ENCODE data around the gene UBE2M. TPM values are rescaled to one million over a fixed set of nuclear protein-coding genes. Genes with fewer than 3 reads are reported as not detected.

Gene UBE2M
- total and polyA plus RNA-seq, 10 donors = 19.1 to 66.9 (median 40.4) TPM

DNA sequence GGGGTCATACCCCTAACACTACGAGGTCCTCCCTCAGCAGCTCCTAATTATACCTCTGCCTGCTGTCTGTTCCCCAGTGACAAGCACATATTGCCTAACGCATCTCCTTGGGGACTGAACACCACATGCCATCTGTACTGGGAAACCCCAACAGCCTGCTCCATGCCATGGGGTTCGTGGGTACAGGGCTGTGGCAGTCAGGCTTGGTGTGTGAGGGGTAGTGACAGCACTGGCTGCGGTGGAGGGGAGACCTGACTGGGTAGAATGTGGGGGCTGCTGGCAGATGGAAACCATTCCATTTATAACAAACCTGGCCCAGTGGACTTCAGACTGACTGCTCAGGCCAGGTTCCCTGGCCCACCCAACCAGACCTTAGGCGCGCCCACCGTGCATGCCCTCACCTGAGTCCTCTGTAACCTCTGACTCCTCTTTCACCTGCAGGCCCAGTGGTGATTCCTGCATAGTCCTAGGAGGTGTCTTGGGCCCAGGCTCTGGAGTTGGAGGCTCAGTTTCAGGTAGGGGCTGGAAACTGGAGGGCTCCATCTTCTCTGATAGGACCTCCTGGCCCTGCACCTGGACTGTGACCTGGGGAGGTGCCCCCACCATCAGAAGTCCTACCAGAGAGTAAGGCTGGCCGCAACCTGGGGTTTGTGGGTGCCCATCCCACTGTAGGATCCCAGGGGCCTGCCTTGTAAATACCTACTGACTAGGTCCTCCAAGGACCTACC is 11.7 kb upstream of the UBE2M start:
- Histone ChIP-seq H3K36me3 (peaks cover 0 to 53% (median 22%) of the 10 kb centered on the region in 6 donors), H3K4me1 (peaks cover 7 to 38% (median 29%) of the 10 kb centered on the region in 6 donors), H3K4me3 (no peak overlapping the region), H3K27me3 (replicated peaks in 1 of 7) (no peaks in the 10 kb centered on the region), H3K27ac (no peak overlapping the region), H3K9me3 (no peaks in the 10 kb centered on the region)
- intact Hi-C loops (cut with DNase I; ENCODE audit: low total_unique reads) = no loop called here
- 88 to 92% (median 89%) methylated on average over 7 to 8 of the region's 8 CpGs for WGBS, 5 donors
- TF ChIP-seq POLR2A (IDR thresholded peaks at IDR 0.05) = no peak
- no peak for TF ChIP-seq POLR2AphosphoS5 (IDR thresholded peaks at IDR 0.05)
- no peak for TF ChIP-seq CTCF (IDR thresholded peaks at IDR 0.05 in 8 of 11, conservative IDR thresholded peaks at IDR 0.05 in 3 of 11)
- DNase-seq = peak; percentile 77

DNA sequence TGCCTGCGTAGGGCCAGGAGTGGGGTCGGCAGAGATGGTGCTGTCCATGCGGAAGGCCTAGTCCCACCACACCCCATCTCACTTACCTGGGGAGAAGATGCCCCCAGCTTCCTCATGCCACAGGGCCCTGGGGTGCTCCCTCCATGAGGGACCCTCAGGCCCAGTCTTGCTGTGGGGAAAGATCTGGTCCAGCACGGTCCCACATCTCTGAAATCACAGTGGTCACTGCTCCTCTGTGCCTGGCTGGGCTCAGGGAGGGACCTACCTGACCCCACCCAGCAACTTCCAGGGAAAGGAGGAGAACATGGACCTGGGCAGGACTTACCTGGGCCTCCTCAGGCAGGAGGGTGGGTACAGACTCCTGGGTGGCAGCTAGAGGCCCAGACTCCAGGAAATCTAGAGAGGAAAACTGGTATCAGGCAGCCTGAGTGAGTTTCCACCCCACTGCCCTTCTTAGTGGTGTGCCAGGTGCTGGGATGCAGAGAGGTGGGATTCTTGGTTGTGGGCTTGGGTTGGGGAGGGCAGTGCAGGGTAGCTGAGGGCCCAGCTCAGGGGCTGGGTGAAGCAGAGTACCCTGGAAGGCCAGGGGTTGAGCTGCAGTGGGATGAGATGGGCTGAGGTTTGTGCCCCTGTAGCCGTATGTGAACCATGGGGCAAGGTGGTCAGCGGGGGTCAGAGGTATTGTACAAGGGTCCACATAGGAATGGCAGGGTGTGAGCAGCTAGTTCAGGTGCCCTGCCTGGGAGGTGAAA is 11.0 kb upstream of the UBE2M start:
- WGBS, 5 donors = 92 to 98% (median 95%) methylated on average over 6 of the region's 6 CpGs
- no peak for TF ChIP-seq POLR2A (IDR thresholded peaks at IDR 0.05)
- Histone ChIP-seq H3K27ac (no peak overlapping the region), H3K4me1 (peaks cover 6 to 34% (median 25%) of the 10 kb centered on the region in 6 donors), H3K36me3 (peaks cover 0 to 53% (median 22%) of the 10 kb centered on the region in 6 donors), H3K4me3 (no peak overlapping the region), H3K9me3 (no peaks in the 10 kb centered on the region), H3K27me3 (replicated peaks in 1 of 7) (no peaks in the 10 kb centered on the region)
- DNase-seq = peak; percentile 69
- intact Hi-C loops (cut with DNase I; ENCODE audit: low total_unique reads) = no loop called here

GRCh38 chr19:58568453-58569130 is 10.2 kb upstream of the UBE2M start:
- H3K9me3 ChIP-seq = no peaks in the 10 kb centered on the region
- TF ChIP-seq CTCF (IDR thresholded peaks at IDR 0.05 in 8 of 11, conservative IDR thresholded peaks at IDR 0.05 in 3 of 11) = no peak
- no peak for TF ChIP-seq POLR2A (IDR thresholded peaks at IDR 0.05)
- no peak for TF ChIP-seq POLR2AphosphoS5 (IDR thresholded peaks at IDR 0.05)
- no peak for DNase-seq
- WGBS, 5 donors = 91 to 96% (median 91%) methylated on average over 4 of the region's 4 CpGs
- intact Hi-C loops (cut with DNase I; ENCODE audit: low total_unique reads) = no loop called here
- H3K4me3 ChIP-seq = no peak overlapping the region
- H3K27me3 ChIP-seq (replicated peaks in 1 of 7) = peaks cover 0 to 4% (median 0%) of the 10 kb centered on the region in 7 donors
- no peak overlapping the region for H3K27ac ChIP-seq
- H3K36me3 ChIP-seq = peaks cover 0 to 53% (median 22%) of the 10 kb centered on the region in 6 donors
- H3K4me1 ChIP-seq = peaks cover under 1 to 34% (median 19%) of the 10 kb centered on the region in 6 donors

GRCh38 chr19:58566989-58567388 is 8.6 kb upstream of the UBE2M start:
- DNase-seq = no peak
- H3K27ac ChIP-seq = no peak overlapping the region
- no peak overlapping the region for H3K4me3 ChIP-seq
- H3K36me3 ChIP-seq = peaks cover 0 to 53% (median 22%) of the 10 kb centered on the region in 6 donors
- peaks cover 0 to 20% (median 0%) of the 10 kb centered on the region in 7 donors for H3K27me3 ChIP-seq (replicated peaks in 1 of 7)
- intact Hi-C loops (cut with DNase I; ENCODE audit: low total_unique reads) = no loop called here
- H3K9me3 ChIP-seq = no peaks in the 10 kb centered on the region
- no peak for TF ChIP-seq POLR2A (IDR thresholded peaks at IDR 0.05)
- TF ChIP-seq CTCF (IDR thresholded peaks at IDR 0.05 in 8 of 11, conservative IDR thresholded peaks at IDR 0.05 in 3 of 11) = no peak
- TF ChIP-seq POLR2AphosphoS5 (IDR thresholded peaks at IDR 0.05) = no peak
- H3K4me1 ChIP-seq = peaks cover 16 to 42% (median 27%) of the 10 kb centered on the region in 6 donors
- WGBS, 5 donors = 97 to 98% (median 98%) methylated on average over 5 of the region's 5 CpGs
